C4-2B (cell line): ENCODE measurements around the gene SLC25A44.

Experiments
- H3K27ac ChIP-seq: fragments of 450-650 bp; 2 replicates; pipeline ENCODE4 v1.5.1; 2017
- CTCF ChIP-seq: fragments of 450-650 bp; conservative IDR thresholded peaks from 2 replicates; pipeline ENCODE4 v1.5.1; 2017; ENCODE audit warnings: mild to moderate bottlenecking
- ZFX ChIP-seq: fragments of 450-650 bp; IDR thresholded peaks from 2 replicates; pipeline ENCODE4 v1.6.1; 2017

The SLC25A44 gene

GRCh38 chr1:156225677-156226014 lies 31.7 kb downstream of the SLC25A44 start:
- TF ChIP-seq CTCF = no peak; the same call in 1 of the 2 replicates
- no peak overlapping the region for H3K27ac ChIP-seq

- TF ChIP-seq ZFX = no peak
- no peak for TF ChIP-seq CTCF
- no peak overlapping the region for H3K27ac ChIP-seq
Measured at GRCh38 chr1:156226116-156226538, 32.2 kb downstream of the SLC25A44 start.

GRCh38 chr1:156226782-156227181 lies 32.9 kb downstream of the SLC25A44 start:
- H3K27ac ChIP-seq = no peak overlapping the region
- TF ChIP-seq CTCF = no peak
- no peak for TF ChIP-seq ZFX

GRCh38 chr1:156228501-156228900 lies 34.6 kb downstream of the SLC25A44 start:
- no peak overlapping the region for H3K27ac ChIP-seq

GRCh38 chr1:156229809-156230472 lies 36.0 kb downstream of the SLC25A44 start:
- no peak for TF ChIP-seq CTCF
- no peak for TF ChIP-seq ZFX
- H3K27ac ChIP-seq = no peak overlapping the region

More at GRCh38 chr1:156228501-156228900, 34.6 kb downstream of the SLC25A44 start:
- TF ChIP-seq CTCF (no peak), ZFX (no peak)

- no peak for TF ChIP-seq ZFX
- TF ChIP-seq CTCF = no peak
- no peak overlapping the region for H3K27ac ChIP-seq
Measured at GRCh38 chr1:156230473-156230837, 36.6 kb downstream of the SLC25A44 start.

GRCh38 chr1:156232201-156232894 lies 38.4 kb downstream of the SLC25A44 start:
- H3K27ac ChIP-seq = no peak overlapping the region
- no peak for TF ChIP-seq CTCF
- TF ChIP-seq ZFX = no peak
